ENCODE results near the gene ZNF274. TPM values are rescaled to one million over a fixed set of nuclear protein-coding genes. Genes with fewer than 3 reads are reported as not detected.
A peak's percentile ranks its signal among the peaks of the same experiment; 100 is the strongest.
"Not testable (repeated sequence)": the region's sequence is repeated elsewhere in the genome, so short reads cannot be mapped to it uniquely, and the experiment has no call there.

Gene ZNF274
- total RNA-seq, 2 donors from 2014 or later = 18.5 to 29.1 TPM

- Mint-ChIP-seq H3K36me3 (ENCODE audit: low read depth) (peaks cover 61% of the 10 kb centered on the region), H3K27me3 (no peaks in the 10 kb centered on the region), H3K9me3 (peaks cover 24% of the 10 kb centered on the region), H3K4me3 (peak overlapping the region; percentile 98), H3K4me1 (peaks cover 19% of the 10 kb centered on the region), H3K27ac (peak overlapping the region; percentile 7)
- peak; percentile 30 for ATAC-seq (replicated peaks)
These were observed 46.4 kb downstream of the ZNF274 start for GRCh38 chr19:58229255-58229639.

GRCh38 chr19:58237324-58237723 lies 54.5 kb downstream of the ZNF274 start:
- Mint-ChIP-seq H3K27me3 (no peaks in the 10 kb centered on the region), H3K9me3 (peaks cover 21% of the 10 kb centered on the region), H3K4me3 (no peak overlapping the region), H3K27ac (no peak overlapping the region), H3K36me3 (ENCODE audit: low read depth) (peaks cover 100% of the 10 kb centered on the region), H3K4me1 (peaks cover 5% of the 10 kb centered on the region)
- no peak for ATAC-seq (replicated peaks)

DNA sequence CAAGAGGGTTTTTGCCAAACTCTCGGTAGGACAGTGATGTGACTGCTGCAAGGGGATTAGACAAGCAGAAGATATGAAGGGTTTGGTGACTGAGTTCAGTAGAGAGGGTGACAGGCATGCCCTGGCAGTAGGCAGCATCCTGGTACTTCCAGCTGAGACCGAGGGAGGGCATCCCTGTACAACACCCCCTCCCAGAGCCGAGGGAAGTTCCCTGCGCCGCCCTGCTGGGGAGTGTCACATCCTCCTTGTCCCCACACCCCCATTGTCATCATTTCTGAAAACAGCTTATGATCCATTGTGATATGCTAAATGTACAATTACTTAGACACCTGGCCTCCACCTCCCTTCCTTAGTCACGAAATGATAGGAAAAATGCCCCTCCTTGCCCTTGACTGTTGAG lies 60.5 kb downstream of the ZNF274 start:
- ATAC-seq (replicated peaks) = no peak
- Mint-ChIP-seq H3K36me3 (ENCODE audit: low read depth) (peaks cover 100% of the 10 kb centered on the region), H3K9me3 (peaks cover 13% of the 10 kb centered on the region), H3K4me3 (no peak overlapping the region), H3K27me3 (no peaks in the 10 kb centered on the region), H3K4me1 (peaks cover 5% of the 10 kb centered on the region), H3K27ac (no peak overlapping the region)

- Mint-ChIP-seq H3K36me3 (ENCODE audit: low read depth) (peaks cover 100% of the 10 kb centered on the region), H3K4me1 (no peaks in the 10 kb centered on the region), H3K4me3 (no peak overlapping the region), H3K27ac (peak overlapping the region; percentile 37), H3K9me3 (peaks cover 17% of the 10 kb centered on the region), H3K27me3 (no peaks in the 10 kb centered on the region)
- peak; percentile 70 for ATAC-seq (replicated peaks)
These were observed 66.0 kb downstream of the ZNF274 start for GRCh38 chr19:58248886-58249285.

GRCh38 chr19:58252102-58252685 lies 69.3 kb downstream of the ZNF274 start:
- no peak overlapping the region for H3K27ac Mint-ChIP-seq
- no peak for ATAC-seq (replicated peaks)
- peaks cover 28% of the 10 kb centered on the region for H3K9me3 Mint-ChIP-seq
- H3K36me3 Mint-ChIP-seq (ENCODE audit: low read depth) = peaks cover 100% of the 10 kb centered on the region
- no peak overlapping the region for H3K4me3 Mint-ChIP-seq
- no peaks in the 10 kb centered on the region for H3K4me1 Mint-ChIP-seq
- no peaks in the 10 kb centered on the region for H3K27me3 Mint-ChIP-seq

GRCh38 chr19:58258259-58258658 lies 75.4 kb downstream of the ZNF274 start:
- not testable (repeated sequence) for ATAC-seq (replicated peaks); H3K27ac Mint-ChIP-seq; H3K4me3 Mint-ChIP-seq; H3K27me3 Mint-ChIP-seq; H3K4me1 Mint-ChIP-seq
- Mint-ChIP-seq H3K9me3 (peaks cover 36% of the 10 kb centered on the region), H3K36me3 (ENCODE audit: low read depth) (peaks cover 100% of the 10 kb centered on the region)

GRCh38 chr19:58261600-58261967 lies 78.7 kb downstream of the ZNF274 start:
- no peak overlapping the region for H3K4me3 Mint-ChIP-seq
- no peaks in the 10 kb centered on the region for H3K4me1 Mint-ChIP-seq
- H3K27ac Mint-ChIP-seq = no peak overlapping the region
- peaks cover 100% of the 10 kb centered on the region for H3K36me3 Mint-ChIP-seq (ENCODE audit: low read depth)
- no peak for ATAC-seq (replicated peaks)
- no peaks in the 10 kb centered on the region for H3K27me3 Mint-ChIP-seq
- H3K9me3 Mint-ChIP-seq = peaks cover 26% of the 10 kb centered on the region

DNA sequence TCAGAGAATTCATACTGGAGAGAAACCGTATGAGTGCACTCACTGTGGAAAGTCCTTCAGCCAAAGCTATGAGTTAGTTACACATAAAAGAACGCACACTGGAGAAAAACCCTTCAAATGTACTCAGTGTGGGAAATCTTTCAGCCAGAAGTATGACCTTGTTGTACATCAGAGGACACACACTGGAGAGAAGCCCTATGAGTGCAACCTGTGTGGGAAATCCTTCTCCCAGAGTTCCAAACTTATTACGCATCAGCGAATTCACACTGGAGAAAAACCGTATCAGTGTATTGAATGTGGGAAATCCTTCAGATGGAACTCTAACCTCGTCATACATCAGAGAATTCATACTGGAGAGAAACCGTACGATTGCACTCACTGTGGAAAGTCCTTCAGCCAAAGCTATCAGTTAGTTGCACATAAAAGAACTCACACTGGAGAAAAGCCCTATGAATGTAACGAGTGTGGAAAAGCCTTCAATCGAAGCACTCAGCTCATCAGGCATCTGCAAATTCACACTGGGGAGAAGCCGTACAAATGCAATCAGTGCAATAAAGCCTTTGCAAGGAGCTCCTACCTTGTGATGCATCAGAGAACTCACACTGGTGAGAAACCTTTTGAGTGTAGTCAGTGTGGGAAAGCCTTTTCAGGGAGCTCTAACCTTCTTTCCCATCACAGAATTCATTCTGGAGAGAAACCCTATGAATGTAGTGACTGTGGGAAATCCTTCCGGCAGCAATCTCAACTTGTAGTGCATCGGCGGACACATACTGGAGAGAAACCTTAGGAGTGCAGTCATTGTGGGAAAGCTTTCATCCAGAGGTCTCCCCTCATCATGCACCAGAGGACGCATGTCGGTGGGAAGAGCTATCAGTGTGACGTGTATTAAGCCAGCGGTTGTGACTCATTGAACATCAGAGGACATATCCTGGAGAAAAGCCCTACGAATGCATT lies 79.4 kb downstream of the ZNF274 start:
- peaks cover 25% of the 10 kb centered on the region for H3K9me3 Mint-ChIP-seq
- H3K27me3 Mint-ChIP-seq = no peaks in the 10 kb centered on the region
- H3K4me1 Mint-ChIP-seq = no peaks in the 10 kb centered on the region
- H3K27ac Mint-ChIP-seq = peak overlapping the region; percentile 36
- no peak overlapping the region for H3K4me3 Mint-ChIP-seq
- H3K36me3 Mint-ChIP-seq (ENCODE audit: low read depth) = peaks cover 100% of the 10 kb centered on the region
- ATAC-seq (replicated peaks) = no peak

DNA sequence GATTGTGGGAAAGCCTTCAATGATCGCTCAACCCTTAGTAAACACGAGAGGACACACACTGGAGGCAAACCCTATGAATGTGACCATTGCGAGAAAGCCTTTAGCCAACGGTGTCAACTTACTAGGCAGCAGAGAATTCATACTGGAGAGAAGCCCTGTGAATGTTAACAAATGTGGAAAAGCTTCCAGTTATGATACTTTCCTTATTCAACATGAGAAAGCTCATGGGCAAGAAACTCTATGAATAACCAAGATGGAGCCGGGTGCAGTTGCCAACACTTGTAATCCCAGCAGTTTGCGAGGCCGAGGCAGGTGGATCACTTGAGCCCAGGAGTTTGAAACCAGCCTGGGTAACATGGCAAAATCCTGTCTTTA lies 80.0 kb downstream of the ZNF274 start:
- Mint-ChIP-seq H3K36me3 (ENCODE audit: low read depth) (peaks cover 93% of the 10 kb centered on the region), H3K4me3 (no peak overlapping the region), H3K9me3 (peaks cover 18% of the 10 kb centered on the region), H3K27ac (peak overlapping the region; percentile 36), H3K27me3 (no peaks in the 10 kb centered on the region), H3K4me1 (no peaks in the 10 kb centered on the region)
- ATAC-seq (replicated peaks) = no peak

Other genes starting within 250 kb of the ZNF274 start
- 1 to 10 TPM; 1.0 to 6.7 TPM for gene ZNF418, start 247.7 kb upstream of the ZNF274 start, total RNA-seq
- gene ZNF256, start 235.4 kb upstream of the ZNF274 start, total RNA-seq = 1 to 10 TPM; 4.3 to 7.8 TPM
- gene C19orf18, start 208.5 kb upstream of the ZNF274 start, total RNA-seq = under 1 TPM in 1 of 2 donors, not detected in 1; 0.29 TPM
- gene ZNF606, start 180.2 kb upstream of the ZNF274 start, total RNA-seq = 1 to 10 TPM; 4.4 to 5.1 TPM
- gene ZSCAN1, start 149.0 kb upstream of the ZNF274 start, total RNA-seq = not detected
- under 1 TPM in 1 of 2 donors, not detected in 1; 0.34 TPM for gene ZNF135, start 123.8 kb upstream of the ZNF274 start, total RNA-seq
- gene ZSCAN18, start 84.8 kb upstream of the ZNF274 start, total RNA-seq = 10 to 100 TPM; 15.9 to 20.1 TPM
- 1 to 10 TPM; 3.8 to 7.0 TPM for gene ZNF329, start 32.3 kb upstream of the ZNF274 start, total RNA-seq
- gene ZNF544, start 45.9 kb downstream of the ZNF274 start, total RNA-seq = 10 to 100 TPM; 43.4 to 44.6 TPM
- gene ZNF8, start 95.9 kb downstream of the ZNF274 start, total RNA-seq = 1 to 10 TPM; 3.7 to 4.6 TPM
- 10 to 100 TPM; 38.5 to 57.8 TPM for gene ERVK3-1, start 122.3 kb downstream of the ZNF274 start, total RNA-seq
- 1 to 10 TPM; 4.3 to 6.1 TPM for gene ZSCAN22, start 143.9 kb downstream of the ZNF274 start, total RNA-seq
- 10 to 100 TPM; 12.4 to 15.4 TPM for gene A1BG, start 170.4 kb downstream of the ZNF274 start, total RNA-seq
- gene ZNF497, start 179.7 kb downstream of the ZNF274 start, total RNA-seq = 1 to 10 TPM; 1.7 to 1.8 TPM
- 1 to 10 TPM; 1.1 to 1.9 TPM for gene ZNF837, start 198.0 kb downstream of the ZNF274 start, total RNA-seq
- 1,000 to 10,000 TPM; 1,376 to 1,435 TPM for gene RPS5, start 204.2 kb downstream of the ZNF274 start, total RNA-seq
- under 1 TPM in 1 of 2 donors, not detected in 1; 0.64 TPM for gene RNF225, start 212.6 kb downstream of the ZNF274 start, total RNA-seq
- gene ZNF584, start 225.6 kb downstream of the ZNF274 start, total RNA-seq = 1 to 10 TPM; 9.0 to 9.8 TPM